IMR-90 (cell line): ENCODE measurements around the gene USP47. TPM values are rescaled to one million over a fixed set of nuclear protein-coding genes. Genes with fewer than 3 reads are reported as not detected.

Source experiments
- ATAC-seq: fragments of 200-7000 bp; cut with Tn5 transposase; 2 replicates; pipeline ENCODE4 v1.9.1; 2020; ENCODE audit warnings: low read depth, mild to moderate bottlenecking, moderate library complexity
- BruUV-seq: library from RNA; stranded (reverse); fragments of 400-500 nt; replicated peaks from 2 replicates; lab custom pipeline; 2021; lab: Mats Ljungman, UMichigan
- CTCF ChIA-PET: fragments of 300-600 bp; formaldehyde crosslinking; extraction: SDS; loops from one replicate; lab custom pipeline; 2021; ENCODE audit warnings: antibody characterized with exemption; lab: Yijun Ruan, JAX
- POLR2A ChIA-PET: fragments of 300-600 bp; sonication (Branson Sonifier 250); formaldehyde crosslinking; loops from one replicate; lab custom pipeline; 2022; ENCODE audit warnings: antibody characterized with exemption; ENCODE audit not compliant: unreplicated experiment; lab: Charles Lee
- DNase-seq: peaks from one replicate; pipeline ENCODE4 v3.0.0; 2013
- H2AFZ ChIP-seq: replicated peaks from 2 replicates; pipeline ENCODE3; 2013; ENCODE audit warnings: low read length, mild to moderate bottlenecking; ENCODE audit not compliant: poor library complexity
- H2AK5ac ChIP-seq: 2 replicates; pipeline ENCODE4 v1.6.1; 2013; ENCODE audit warnings: low read depth, low read length, inconsistent platforms
- H2AK9ac ChIP-seq: replicated peaks from 2 replicates; pipeline ENCODE3; 2013; ENCODE audit warnings: mild to moderate bottlenecking, low read depth, low read length, moderate library complexity; ENCODE audit not compliant: poor library complexity
- H2BK120ac ChIP-seq: 2 replicates; pipeline ENCODE4 v1.6.1; 2013; ENCODE audit warnings: low read depth, low read length, inconsistent platforms
- H2BK15ac ChIP-seq: 3 replicates; pipeline ENCODE4 v1.6.1; 2013; ENCODE audit warnings: low read depth, low read length, inconsistent platforms
- H2BK20ac ChIP-seq: 2 replicates; pipeline ENCODE4 v1.6.1; 2013; ENCODE audit warnings: low read depth, mild to moderate bottlenecking, inconsistent platforms, low read length, moderate library complexity
- H2BK5ac ChIP-seq: 2 replicates; pipeline ENCODE4 v1.6.1; 2013; ENCODE audit warnings: mild to moderate bottlenecking, low read depth, low read length, inconsistent platforms; ENCODE audit not compliant: poor library complexity, severe bottlenecking
- H3K14ac ChIP-seq: replicated peaks from 2 replicates; pipeline ENCODE4 v1.6.1; 2013; ENCODE audit warnings: low read depth, low read length, inconsistent platforms
- H3K18ac ChIP-seq: 2 replicates; pipeline ENCODE4 v1.6.1; 2013; ENCODE audit warnings: low read depth, low read length, control low read depth
- H3K23ac ChIP-seq: 2 replicates; pipeline ENCODE4 v1.6.1; 2013; ENCODE audit warnings: low read depth, low read length, inconsistent platforms
- H3K27ac ChIP-seq: 2 replicates; pipeline ENCODE4 v1.5.1; 2013; ENCODE audit warnings: mild to moderate bottlenecking, control low read depth, low read length; ENCODE audit not compliant: insufficient read depth
- H3K27me3 ChIP-seq: 2 replicates; pipeline ENCODE4 v1.6.1; 2013; ENCODE audit warnings: low read length; ENCODE audit not compliant: control insufficient read depth, insufficient read depth
- H3K36me3 ChIP-seq: 2 replicates; pipeline ENCODE4 v1.6.1; 2013; ENCODE audit warnings: low read length, mixed read lengths; ENCODE audit not compliant: control insufficient read depth, insufficient read depth
- H3K4ac ChIP-seq: 2 replicates; pipeline ENCODE4 v1.6.1; 2013; ENCODE audit warnings: low read depth, low read length, inconsistent platforms
- H3K4me1 ChIP-seq: 2 replicates; pipeline ENCODE4 v1.6.1; 2013; ENCODE audit warnings: low read length, mixed read lengths; ENCODE audit not compliant: control insufficient read depth, insufficient read depth
- H3K4me2 ChIP-seq: 2 replicates; pipeline ENCODE4 v1.6.1; 2013; ENCODE audit warnings: low read depth, mild to moderate bottlenecking, control low read depth, low read length, moderate library complexity
- H3K4me3 ChIP-seq: 2 replicates; pipeline ENCODE4 v1.5.1; 2013; ENCODE audit warnings: low read depth, mild to moderate bottlenecking, control low read depth, low read length, moderate library complexity; ENCODE audit not compliant: insufficient read depth
- H3K56ac ChIP-seq: 2 replicates; pipeline ENCODE4 v1.6.1; 2013; ENCODE audit warnings: low read length, inconsistent platforms; ENCODE audit not compliant: insufficient read depth; ENCODE audit errors: extremely low read depth
- H3K79me1 ChIP-seq, 2 experiments: 2 replicates each; pipeline ENCODE4 v1.6.1; 2013; ENCODE audit warnings: low read length in 2 of 2, inconsistent platforms in 1 of 2, low read depth in 1 of 2
- H3K9ac ChIP-seq: 2 replicates; pipeline ENCODE4 v1.6.1; 2013; ENCODE audit warnings: low read depth, low read length, control low read depth
- H3K9me1 ChIP-seq: 2 replicates; pipeline ENCODE4 v1.6.1; 2013; ENCODE audit warnings: low read length, inconsistent platforms; ENCODE audit not compliant: insufficient read depth
- H3K9me3 ChIP-seq: 2 replicates; pipeline ENCODE4 v1.6.1; 2013; ENCODE audit warnings: low read length; ENCODE audit not compliant: control insufficient read depth, insufficient read depth
- H4K20me1 ChIP-seq: 2 replicates; pipeline ENCODE4 v1.6.1; 2013; ENCODE audit warnings: low read length, inconsistent platforms; ENCODE audit not compliant: insufficient read depth
- H4K5ac ChIP-seq: 2 replicates; pipeline ENCODE4 v1.6.1; 2013; ENCODE audit warnings: mild to moderate bottlenecking, low read depth, low read length, control low read depth
- H4K8ac ChIP-seq, 2 experiments: 2 replicates each; pipeline ENCODE4 v1.6.1; 2013; ENCODE audit warnings: low read depth in 2 of 2, low read length in 2 of 2, control low read depth in 1 of 2, inconsistent platforms in 1 of 2
- H4K91ac ChIP-seq: 2 replicates; pipeline ENCODE4 v1.6.1; 2013; ENCODE audit warnings: low read depth, low read length, inconsistent platforms; ENCODE audit not compliant: insufficient read depth
- MAZ ChIP-seq: IDR thresholded peaks from 2 replicates; pipeline ENCODE4 v1.6.1; 2012; ENCODE audit warnings: low read depth, mild to moderate bottlenecking, low read length, improper control_type of control experiment, moderate library complexity, borderline replicate concordance
- WGBS, 2 experiments: methylation state at CpG; one replicate each; pipeline versions ENCODE4 v1.1.5 to v1.1.7; 2013; ENCODE audit warnings: missing lambda C conversion rate in 2 of 2; ENCODE audit not compliant: insufficient read length in 1 of 2; ENCODE audit errors: extremely low coverage in 2 of 2; 5-methylcytosine and 5-hydroxymethylcytosine counted together
- dilution Hi-C: fragments of 300-500 bp; cut with HindIII; formaldehyde crosslinking; loops from one replicate; pipeline ENCODE4 v1.14.3; 2018; ENCODE audit warnings: low sequenced_read_pairs; ENCODE audit not compliant: unreplicated experiment
- in situ Hi-C: fragments of 300-500 bp; cut with MboI; formaldehyde crosslinking; loops from 3 replicates; pipeline ENCODE4 v1.14.3; 2019; ENCODE audit warnings: low sequenced_read_pairs, inconsistent platforms, mixed read lengths
- intact Hi-C: fragments of 100-400 bp; cut with micrococcal nuclease; formaldehyde crosslinking; loops from 2 replicates; pipeline ENCODE4 v1.10.0; 2022
- polyA plus RNA-seq, 3 experiments: library from polyadenylated mRNA; depleted of rRNA; stranded (reverse); fragments of >200 nt; gene quantifications; 2 replicates each; pipeline ENCODE4 v1.2.3, GENCODE V29; 2012; ENCODE audit warnings: low replicate concordance in 1 of 3
- total RNA-seq: library from RNA; depleted of rRNA; stranded (reverse); fragments of >200 nt; gene quantifications from 2 replicates; pipeline ENCODE4 v1.2.3, GENCODE V29; 2012

The USP47 gene
- total and polyA plus RNA-seq, 2 of the 4 experiments (the other 2 are of a cell fraction): 15.0 to 110 TPM

- no peak overlapping the region; the same call in 1 of the 2 replicates for H2BK120ac ChIP-seq
- no peak overlapping the region for H4K8ac ChIP-seq
- no peak overlapping the region for H4K5ac ChIP-seq
- no peaks in the 10 kb centered on the region for H3K27me3 ChIP-seq
- H3K27ac ChIP-seq: no peak overlapping the region
- H2BK20ac ChIP-seq: peak overlapping the region; percentile 39; the same call in 1 of the 2 replicates
- H2BK15ac ChIP-seq: peak overlapping the region; percentile 26; the same call in 1 of the 3 replicates
- WGBS, 2 experiments: no CpG with 5 or more reads among the region's 2 CpGs
- no peak overlapping the region for H2BK5ac ChIP-seq
- H2AK5ac ChIP-seq: peak overlapping the region; percentile 30; the same call in 1 of the 2 replicates
- no peaks in the 10 kb centered on the region for H4K20me1 ChIP-seq
- H3K79me1 ChIP-seq: no peaks in the 10 kb centered on the region
- H2AK9ac ChIP-seq: no peak overlapping the region
- TF ChIP-seq MAZ: no peak
- intact Hi-C loops (no loop called here), dilution Hi-C loops (no loop called here), in situ Hi-C loops (no loop called here)
- ATAC-seq: no peak
- H3K4me1 ChIP-seq: peaks cover 12% of the 10 kb centered on the region
- H2AFZ ChIP-seq: no peak overlapping the region
- H3K14ac ChIP-seq: no peak overlapping the region; the same call in 1 of the 2 replicates
- POLR2A ChIA-PET: no interaction called here
- no peak overlapping the region for H3K4me2 ChIP-seq
- H3K4ac ChIP-seq: 0 out of 2 replicates have a peak overlapping the region, but pooled peaks have one; percentile 4
- no peak overlapping the region for H3K56ac ChIP-seq
- CTCF ChIA-PET: no interaction called here
- H3K9ac ChIP-seq: no peak overlapping the region
- peaks cover 4% of the 10 kb centered on the region for H3K9me1 ChIP-seq
- DNase-seq: no peak
- no peak overlapping the region for H3K23ac ChIP-seq
- H3K9me3 ChIP-seq: no peaks in the 10 kb centered on the region; the same call in 1 of the 2 replicates
- 0 out of 2 replicates have a peak overlapping the region, but pooled peaks have one; percentile 60 for H4K91ac ChIP-seq
- no peak overlapping the region for H3K4me3 ChIP-seq
- H3K18ac ChIP-seq: no peak overlapping the region; the same call in none of the 2 replicates
- H3K36me3 ChIP-seq: no peaks in the 10 kb centered on the region
- BruUV-seq: no TSS peak
These were observed 23.1 kb upstream of the USP47 start for GRCh38 chr11:11818529-11819121.
